ENCODE measurements around the gene TRIP4. TPM values are rescaled to one million over a fixed set of nuclear protein-coding genes. Genes with fewer than 3 reads are reported as not detected.

TRIP4 gene
- total and polyA plus RNA-seq, 9 of the 15 experiments (the other 6 are each of a cell fraction or from before 2014, with no cell fraction given): 7.6 to 23.3 (median 16.7) TPM

- TF ChIP-seq ZBTB49 (CRISPR knock-in tag; IDR thresholded peaks at IDR 0.05; ENCODE audit: borderline replicate concordance): no peak
- no peak for TF ChIP-seq SNAPC5 (CRISPR knock-in tag; IDR thresholded peaks at IDR 0.05)
- no peak for TF ChIP-seq MGA (IDR thresholded peaks at IDR 0.05)
- peak; percentile 8 to 25; a peak in 2 of 4 replicates for TF ChIP-seq NRF1 (conservative IDR thresholded peaks at IDR 0.05 in 1 of 2, IDR thresholded peaks at IDR 0.05 in 1 of 2)
- TF ChIP-seq YY1 (IDR thresholded peaks at IDR 0.05; ENCODE audit: borderline replicate concordance in 1 of 3, control insufficient read depth in 1 of 3, extremely low read depth in 1 of 3, insufficient read depth in 3 of 3, insufficient read length in 1 of 3, insufficient replicate concordance in 2 of 3, low read depth in 1 of 3, low read length in 2 of 3): peak in 2 of 3 experiments; percentile 69 to 86
- 0 out of 2 replicates have a peak, but pooled peaks have one; percentile 13 for TF ChIP-seq ATF4 (CRISPR knock-in tag; IDR thresholded peaks at IDR 0.05)
- TF ChIP-seq ZNF165 (CRISPR knock-in tag; IDR thresholded peaks at IDR 0.05; ENCODE audit: borderline replicate concordance): no peak
- 0 out of 2 replicates have a peak, but pooled peaks have one; percentile 65 for TF ChIP-seq NR2C2 (CRISPR knock-in tag; IDR thresholded peaks at IDR 0.05)
- 0 out of 2 replicates have a peak, but pooled peaks have one; percentile 38 for TF ChIP-seq NR2C2 (tag; IDR thresholded peaks at IDR 0.05)
- no peak for TF ChIP-seq ZNF57 (CRISPR knock-in tag; IDR thresholded peaks at IDR 0.05)
- TF ChIP-seq PTRF (tag; IDR thresholded peaks at IDR 0.05): no peak
- TF ChIP-seq TGIF2 (CRISPR knock-in tag; IDR thresholded peaks at IDR 0.05): no peak
These were observed 72.6 kb downstream of the TRIP4 start, which contains the start of gene ZNF609 (continued) for GRCh38 chr15:64460206-64460723.

Data from K562 (cell line).